Upper lobe of left lung (tissue), 6 donors: ENCODE data around the gene PRR7. TPM values are rescaled to one million over a fixed set of nuclear protein-coding genes. Genes with fewer than 3 reads are reported as not detected.

Source experiments
- ATAC-seq, 2 donors: fragments of 200-7000 bp; cut with Tn5 transposase; one replicate each; pipeline ENCODE4 v1.9.1; 2022; ENCODE audit warnings: mild to moderate bottlenecking in 2 of 2, moderate library complexity in 2 of 2; ENCODE audit not compliant: low FRiP score in 2 of 2
- DNase-seq, 2 donors: peaks; one replicate each; pipeline ENCODE4 v3.0.0-alpha.2; 2019 to 2020
- H3K27ac ChIP-seq, 4 donors: fragments of 200-600 bp; sonication (generic); one replicate each; pipeline ENCODE4 v1.5.1; 2016 to 2019
- H3K27me3 ChIP-seq, 4 donors: fragments of 200-600 bp; sonication (generic); one replicate each; pipeline ENCODE4 v1.5.1; 2017 to 2019
- H3K36me3 ChIP-seq, 4 donors: fragments of 200-600 bp; sonication (generic); one replicate each; pipeline ENCODE4 v1.5.1; 2016 to 2019
- H3K4me1 ChIP-seq, 4 donors: fragments of 200-600 bp; sonication (generic); one replicate each; pipeline ENCODE4 v1.5.1; 2018 to 2019
- H3K4me3 ChIP-seq, 4 donors: fragments of 200-600 bp; sonication (generic); one replicate each; pipeline ENCODE4 v1.5.1; 2017 to 2019; ENCODE audit warnings: mild to moderate bottlenecking in 2 of 4, moderate library complexity in 1 of 4
- H3K9me3 ChIP-seq, 4 donors: fragments of 200-600 bp; sonication (generic); one replicate each; pipeline ENCODE4 v1.5.1; 2018 to 2019
- EP300 ChIP-seq, 4 donors: sonication (generic); formaldehyde crosslinking; IDR thresholded peaks; one replicate each; pipeline ENCODE4 v1.5.1; 2017; ENCODE audit warnings: antibody characterized with exemption in 4 of 4, control low read depth in 2 of 4
- POLR2A ChIP-seq, 4 donors: fragments of 450-650 bp; IDR thresholded peaks; one replicate each; pipeline ENCODE4 v1.5.1; 2016 to 2017; ENCODE audit warnings: antibody characterized with exemption in 4 of 4, mild to moderate bottlenecking in 2 of 4
- POLR2AphosphoS5 ChIP-seq, 2 donors: sonication (generic); formaldehyde crosslinking; IDR thresholded peaks; one replicate each; pipeline ENCODE4 v1.5.1; 2017; ENCODE audit warnings: antibody characterized with exemption in 2 of 2
- WGBS, 2 donors: methylation state at CpG; one replicate each; pipeline ENCODE4 v1.1.5; 2017 to 2018; 5-methylcytosine and 5-hydroxymethylcytosine counted together
- total RNA-seq, 6 donors: library from RNA; depleted of rRNA in 4 of 6; stranded (reverse); fragments of >200 nt in 4 of 6; gene quantifications; one replicate each; pipeline versions ENCODE4 v1.1.0 to v1.2.1, GENCODE V29; 2016 to 2021
- TF ChIP-seq, protein P1 (sequence below), 6 experiments: fragments of 450-650 bp in 4 of 6; fragments of 200-600 bp in 2 of 6; sonication (generic) in 2 of 6; IDR thresholded peaks; one replicate each; pipeline ENCODE4 v1.5.1; 2016 to 2019; ENCODE audit warnings: antibody characterized with exemption in 6 of 6
- donor health status: DM: no; HTN: no; CAD: no; lungs with moderate emphysema.
- donor health status: DM: no; HTN: yes; CAD: no; lungs with severe emphysema.

The PRR7 gene
- total RNA-seq, 6 donors from 2014 or later, result 1.6 to 9.2 (median 3.4) TPM

DNA sequence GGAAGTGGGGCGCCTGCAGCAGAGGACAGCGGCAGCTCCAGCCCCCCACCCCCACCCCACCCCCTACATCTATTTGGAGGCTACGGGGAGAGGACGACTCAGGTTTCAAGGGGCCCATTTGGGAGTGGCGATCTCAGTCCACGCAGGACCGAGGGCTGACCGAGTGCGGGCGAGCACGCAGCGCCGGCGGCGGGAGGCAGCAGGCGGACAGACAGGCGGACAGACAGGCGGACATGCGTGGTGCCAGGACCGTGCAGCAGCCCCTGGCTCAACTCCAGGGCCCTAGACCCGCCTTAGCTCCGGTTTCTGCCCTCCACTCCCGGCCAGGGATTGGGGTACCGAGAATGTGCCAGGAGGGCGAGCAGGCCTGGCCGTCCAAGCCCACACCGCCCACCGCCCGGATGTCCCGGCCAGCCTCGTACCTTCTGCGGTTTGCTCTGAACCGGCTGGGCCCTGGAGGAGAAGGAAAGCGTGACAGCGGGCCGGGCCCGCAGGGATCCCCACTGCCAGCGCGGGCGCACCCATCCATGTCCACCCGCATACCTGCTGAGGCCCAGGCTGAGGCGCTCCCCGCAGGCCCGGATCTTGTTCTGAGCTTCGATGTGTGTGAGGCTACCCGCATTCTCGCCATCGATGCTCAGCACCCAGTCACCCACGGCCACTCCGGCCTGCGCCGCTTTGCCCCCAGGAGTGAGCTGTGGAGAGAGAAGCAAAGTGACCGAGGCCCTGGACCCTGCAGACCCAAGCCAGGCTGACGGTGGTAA is 45.6 kb downstream of the PRR7 start:
- TF ChIP-seq POLR2A (IDR thresholded peaks at IDR 0.05), result no peak
- no peak for TF ChIP-seq POLR2AphosphoS5 (IDR thresholded peaks at IDR 0.05)
- TF ChIP-seq, protein P1, sequence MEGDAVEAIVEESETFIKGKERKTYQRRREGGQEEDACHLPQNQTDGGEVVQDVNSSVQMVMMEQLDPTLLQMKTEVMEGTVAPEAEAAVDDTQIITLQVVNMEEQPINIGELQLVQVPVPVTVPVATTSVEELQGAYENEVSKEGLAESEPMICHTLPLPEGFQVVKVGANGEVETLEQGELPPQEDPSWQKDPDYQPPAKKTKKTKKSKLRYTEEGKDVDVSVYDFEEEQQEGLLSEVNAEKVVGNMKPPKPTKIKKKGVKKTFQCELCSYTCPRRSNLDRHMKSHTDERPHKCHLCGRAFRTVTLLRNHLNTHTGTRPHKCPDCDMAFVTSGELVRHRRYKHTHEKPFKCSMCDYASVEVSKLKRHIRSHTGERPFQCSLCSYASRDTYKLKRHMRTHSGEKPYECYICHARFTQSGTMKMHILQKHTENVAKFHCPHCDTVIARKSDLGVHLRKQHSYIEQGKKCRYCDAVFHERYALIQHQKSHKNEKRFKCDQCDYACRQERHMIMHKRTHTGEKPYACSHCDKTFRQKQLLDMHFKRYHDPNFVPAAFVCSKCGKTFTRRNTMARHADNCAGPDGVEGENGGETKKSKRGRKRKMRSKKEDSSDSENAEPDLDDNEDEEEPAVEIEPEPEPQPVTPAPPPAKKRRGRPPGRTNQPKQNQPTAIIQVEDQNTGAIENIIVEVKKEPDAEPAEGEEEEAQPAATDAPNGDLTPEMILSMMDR (IDR thresholded peaks at IDR 0.05), result no peak
- TF ChIP-seq EP300 (IDR thresholded peaks at IDR 0.05), result no peak
- Histone ChIP-seq H3K9me3 (no peaks in the 10 kb centered on the region), H3K27me3 (no peaks in the 10 kb centered on the region), H3K4me1 (peaks cover 39 to 63% (median 45%) of the 10 kb centered on the region in 4 donors), H3K36me3 (peaks cover 4 to 57% (median 44%) of the 10 kb centered on the region in 4 donors), H3K4me3 (no peak overlapping the region), H3K27ac (no peak overlapping the region)
- whole genome bisulfite sequencing, 2 donors, result 85 to 96% methylated on average over 33 to 45 of the region's 54 CpGs
- DNase-seq, result peak in 1 of 2 donors; percentile 82
- no peak for ATAC-seq

DNA sequence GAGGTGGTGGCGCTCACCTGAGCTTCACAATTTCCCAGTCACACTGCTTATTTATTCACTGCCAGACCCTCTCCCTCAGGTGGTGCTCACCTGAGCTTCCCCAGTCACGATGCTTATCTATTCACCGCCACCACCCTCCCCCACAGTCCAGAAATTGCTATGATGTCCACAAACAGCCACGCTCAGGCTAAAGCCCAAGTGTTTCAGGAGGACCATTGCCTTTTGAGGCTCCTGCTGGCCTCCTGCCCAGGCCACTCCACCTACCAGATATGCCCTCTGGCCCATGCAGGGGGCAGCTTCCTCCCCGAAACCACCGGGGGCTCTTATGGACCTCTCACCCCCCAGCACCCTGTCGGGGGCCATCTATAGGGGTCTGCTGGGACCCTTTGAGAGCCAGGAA is 46.2 kb downstream of the PRR7 start:
- H3K4me3 ChIP-seq, result no peak overlapping the region
- H3K4me1 ChIP-seq, result peaks cover 39 to 67% (median 46%) of the 10 kb centered on the region in 4 donors
- H3K9me3 ChIP-seq, result no peaks in the 10 kb centered on the region
- WGBS, 2 donors, result 61 to 85% methylated on average over 7 of the region's 7 CpGs
- peaks cover 0 to 50% (median 38%) of the 10 kb centered on the region in 4 donors for H3K36me3 ChIP-seq
- TF ChIP-seq, protein P1 (IDR thresholded peaks at IDR 0.05), result no peak
- no peak for TF ChIP-seq POLR2AphosphoS5 (IDR thresholded peaks at IDR 0.05)
- TF ChIP-seq POLR2A (IDR thresholded peaks at IDR 0.05), result no peak
- TF ChIP-seq EP300 (IDR thresholded peaks at IDR 0.05), result no peak
- ATAC-seq (no peak), DNase-seq (peak in 1 of 2 donors; percentile 45)
- H3K27ac ChIP-seq, result peak overlapping the region in 3 of 4 donors; percentile 75 to 97 (median 87)
- H3K27me3 ChIP-seq, result no peaks in the 10 kb centered on the region

DNA sequence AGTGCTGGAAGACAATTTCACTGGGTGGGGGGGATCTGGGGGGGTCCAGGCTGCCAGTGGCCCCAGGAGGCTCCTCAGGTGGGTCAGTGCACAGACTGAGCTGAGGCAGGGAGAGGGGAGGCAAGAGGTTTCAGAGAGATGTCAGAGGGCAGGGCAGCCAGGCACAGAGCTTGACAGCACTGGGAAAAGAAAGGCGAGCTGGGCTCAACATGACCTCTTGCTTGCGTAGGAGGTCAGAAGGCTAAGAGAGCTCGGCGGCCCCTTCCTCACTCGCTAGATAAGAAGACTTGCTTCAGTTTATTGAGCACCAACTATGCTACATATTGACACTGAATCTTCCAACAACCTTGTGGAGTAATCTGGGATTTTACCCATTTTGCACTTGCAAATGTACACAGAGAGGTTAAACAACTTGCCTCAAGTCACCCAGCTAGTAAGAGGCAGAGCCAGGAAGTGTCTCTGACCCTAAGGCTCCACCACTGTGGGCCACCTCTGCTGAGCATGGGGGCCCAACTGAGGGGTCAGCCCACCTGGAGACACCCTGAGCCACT is 47.3 kb downstream of the PRR7 start:
- ATAC-seq (no peak), DNase-seq (no peak)
- TF ChIP-seq POLR2AphosphoS5 (IDR thresholded peaks at IDR 0.05) (no peak), POLR2A (IDR thresholded peaks at IDR 0.05) (no peak), EP300 (IDR thresholded peaks at IDR 0.05) (no peak)
- TF ChIP-seq, protein P1 (IDR thresholded peaks at IDR 0.05), result no peak
- no peaks in the 10 kb centered on the region for H3K27me3 ChIP-seq
- H3K4me1 ChIP-seq, result peaks cover 45 to 77% (median 55%) of the 10 kb centered on the region in 4 donors
- H3K4me3 ChIP-seq, result no peak overlapping the region
- H3K9me3 ChIP-seq, result no peaks in the 10 kb centered on the region
- peak overlapping the region; percentile 75 to 97 (median 86) for H3K27ac ChIP-seq
- WGBS, 2 donors, result 81 to 93% methylated on average over 5 of the region's 5 CpGs
- peaks cover 0 to 41% (median 29%) of the 10 kb centered on the region in 4 donors for H3K36me3 ChIP-seq

DNA sequence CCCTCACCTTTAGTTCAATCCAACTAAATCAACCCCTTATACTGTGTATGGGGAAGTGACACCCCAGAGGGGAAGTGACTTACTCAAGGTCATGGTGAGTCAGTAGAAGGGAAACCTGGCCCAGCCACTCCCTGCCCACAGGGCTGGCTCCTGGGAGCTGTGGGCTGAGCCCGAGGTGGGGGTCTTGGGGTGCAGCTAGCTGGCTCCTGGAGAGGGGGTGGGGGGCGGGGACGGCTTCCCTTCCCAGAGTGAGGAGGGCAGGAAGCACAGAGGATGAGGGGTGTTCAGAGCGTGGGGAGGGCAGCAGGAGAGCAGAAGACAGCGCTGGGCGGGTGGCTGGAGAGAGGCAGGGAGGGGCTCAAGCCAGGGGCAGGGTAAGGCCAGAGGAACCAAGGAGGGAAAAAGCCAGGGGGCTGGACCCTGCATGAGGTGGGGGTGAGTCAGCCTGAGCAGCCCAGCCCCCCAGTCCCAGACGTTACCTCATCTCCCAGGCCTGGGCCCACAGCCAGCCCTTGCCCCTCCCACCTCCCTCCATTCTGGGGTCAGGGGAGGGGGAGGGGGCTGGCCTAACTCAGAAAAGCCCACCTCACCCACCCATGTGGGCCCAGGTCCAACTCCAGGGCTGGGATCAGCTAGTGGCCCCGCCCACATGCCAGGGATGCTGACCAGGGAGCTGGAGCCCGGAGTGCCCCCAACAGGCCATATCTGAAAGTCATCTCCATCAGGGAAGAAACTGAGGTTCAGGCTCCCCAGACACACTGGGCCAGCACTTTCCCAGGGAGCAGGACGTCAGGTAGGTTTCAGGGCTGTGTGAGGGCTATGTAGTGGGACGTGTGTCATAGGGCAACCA is 48.0 kb downstream of the PRR7 start:
- DNase-seq, result peak; percentile 75 to 81
- peaks cover 45 to 78% (median 55%) of the 10 kb centered on the region in 4 donors for H3K4me1 ChIP-seq
- peak overlapping the region in 3 of 4 donors; percentile 12 to 82 (median 71) for H3K4me3 ChIP-seq
- peaks cover 0 to 34% (median 23%) of the 10 kb centered on the region in 4 donors for H3K36me3 ChIP-seq
- TF ChIP-seq, protein P1 (IDR thresholded peaks at IDR 0.05), result peak in 1 of 6 experiments; percentile 8
- TF ChIP-seq POLR2AphosphoS5 (IDR thresholded peaks at IDR 0.05) (peak in 1 of 2 donors; percentile 21), EP300 (IDR thresholded peaks at IDR 0.05) (no peak), POLR2A (IDR thresholded peaks at IDR 0.05) (no peak)
- WGBS, 2 donors, result 26 to 41% methylated on average over 7 to 9 of the region's 11 CpGs
- H3K9me3 ChIP-seq, result no peaks in the 10 kb centered on the region
- peak overlapping the region; percentile 75 to 97 (median 86) for H3K27ac ChIP-seq
- no peaks in the 10 kb centered on the region for H3K27me3 ChIP-seq
- peak; percentile 62 for ATAC-seq
